ENCODE results near the gene SHC1. TPM values are rescaled to one million over a fixed set of nuclear protein-coding genes. Genes with fewer than 3 reads are reported as not detected.

Gene SHC1
- total and polyA plus RNA-seq, 2 experiments from 2014 or later: 117 to 211 TPM

GRCh38 chr1:155002464-155003226 lies 32.1 kb upstream of the SHC1 start, which contains the start of gene ZBTB7B:
Gene ZBTB7B (plus strand): TSS chr1:155002802. CDS start chr1:155014661, 11,859 bp downstream.
- Histone ChIP-seq H3K4me2 (peak within 1 kb of the TSS; percentile 96), H3K9me2 (ENCODE audit: insufficient read depth) (no peaks in the 10 kb centered on the region), H3K27me3 (ENCODE audit: insufficient read depth) (no peaks in the 10 kb centered on the region), H3K79me2 (replicated peaks; ENCODE audit: insufficient read depth) (peaks cover 35% of the 10 kb centered on the region), H3K27ac (ENCODE audit: low read depth) (peak within 1 kb of the TSS; percentile 95), H4K20me1 (replicated peaks; ENCODE audit: insufficient read depth) (no peaks in the 10 kb centered on the region; the same call in 1 of the 2 replicates), H3K36me3 (ENCODE audit: insufficient read depth) (no peaks in the 10 kb centered on the region), H2AFZ (no peak within 1 kb of the TSS), H3F3A (replicated peaks; ENCODE audit: low read depth) (peaks cover 16% of the 10 kb centered on the region), H3K4me1 (ENCODE audit: insufficient read depth) (peaks cover 18% of the 10 kb centered on the region), H3K4me3 (peak within 1 kb of the TSS; percentile 96)
- ATAC-seq: no peak
- peaks cover 21% of the 10 kb centered on the region for H3K27me3 Mint-ChIP-seq (ENCODE audit: insufficient read depth, low read depth, poor library complexity)
- no peak for DNase-seq (ENCODE audit: low spot score)
- H3K4me3 Mint-ChIP-seq: peak within 1 kb of the TSS; percentile 92
- TF ChIP-seq REST (IDR thresholded peaks at IDR 0.05; ENCODE audit: unreplicated experiment) (no peak), EZH2phosphoT487 (IDR thresholded peaks at IDR 0.05; ENCODE audit: unreplicated experiment) (no peak), ZNF462 (CRISPR knock-in tag; IDR thresholded peaks at IDR 0.05) (no peak), CREB1 (CRISPR knock-in tag; IDR thresholded peaks at IDR 0.05; ENCODE audit: low read depth) (no peak), ZNF114 (CRISPR knock-in tag; IDR thresholded peaks at IDR 0.05) (no peak), EZH2 (IDR thresholded peaks at IDR 0.05; ENCODE audit: low read depth, unreplicated experiment) (no peak), POLR2AphosphoS5 (IDR thresholded peaks at IDR 0.05; ENCODE audit: low read depth) (no peak)
- no peaks in the 10 kb centered on the region for H3K9me3 Mint-ChIP-seq
- H3K36me3 Mint-ChIP-seq (ENCODE audit: low read depth): peaks cover 4% of the 10 kb centered on the region; the same call in 1 of the 3 replicates
- peaks cover 40% of the 10 kb centered on the region for H3K4me1 Mint-ChIP-seq
- H3K27ac Mint-ChIP-seq: peak within 1 kb of the TSS; percentile 92
